Mucosa of rectum (tissue), 2 donors: ENCODE measurements around the gene GEMIN5.

ENCODE experiments used
- H3K27ac ChIP-seq, 2 donors: one replicate each; pipeline ENCODE4 v1.7.0; 2013; ENCODE audit warnings: inconsistent platforms in 2 of 2, low read depth in 2 of 2, low read length in 2 of 2
- H3K27me3 ChIP-seq, 2 donors: one replicate each; pipeline ENCODE4 v1.7.0; 2013; ENCODE audit warnings: low read length in 2 of 2; ENCODE audit not compliant: control insufficient read depth in 2 of 2, insufficient read depth in 2 of 2
- H3K36me3 ChIP-seq, 2 donors: one replicate each; pipeline ENCODE4 v1.7.0; 2013; ENCODE audit warnings: low read length in 2 of 2; ENCODE audit not compliant: control insufficient read depth in 2 of 2, insufficient read depth in 2 of 2
- H3K4me1 ChIP-seq, 2 donors: one replicate each; pipeline ENCODE4 v1.7.0; 2013; ENCODE audit warnings: low read length in 2 of 2, mild to moderate bottlenecking in 1 of 2; ENCODE audit not compliant: control insufficient read depth in 2 of 2, insufficient read depth in 2 of 2
- H3K4me3 ChIP-seq, 2 donors: one replicate each; pipeline ENCODE4 v1.7.0; 2013; ENCODE audit warnings: low read length in 2 of 2
- H3K9ac ChIP-seq, 2 donors: one replicate each; pipeline ENCODE4 v1.7.0; 2013; ENCODE audit warnings: low read length in 2 of 2, low read depth in 1 of 2, mild to moderate bottlenecking in 1 of 2
- H3K9me3 ChIP-seq, 2 donors: one replicate each; pipeline ENCODE4 v1.7.0; 2013; ENCODE audit warnings: low read length in 2 of 2; ENCODE audit not compliant: control insufficient read depth in 2 of 2
- donor health status: healthy.
- donor health status: Normal muscosa, but diverticular disease.

GEMIN5 gene

GRCh38 chr5:154968953-154969352 lies 30.9 kb upstream of the GEMIN5 start:
- no peak overlapping the region for H3K4me3 ChIP-seq
- peaks cover 18 to 22% of the 10 kb centered on the region in 2 donors for H3K36me3 ChIP-seq
- no peak overlapping the region for H3K9ac ChIP-seq
- no peaks in the 10 kb centered on the region for H3K9me3 ChIP-seq
- H3K4me1 ChIP-seq: no peaks in the 10 kb centered on the region
- no peak overlapping the region for H3K27ac ChIP-seq
- H3K27me3 ChIP-seq: no peaks in the 10 kb centered on the region

- H3K36me3 ChIP-seq: peaks cover 18 to 22% of the 10 kb centered on the region in 2 donors
- H3K27me3 ChIP-seq: no peaks in the 10 kb centered on the region
- H3K4me3 ChIP-seq: no peak overlapping the region
- H3K9ac ChIP-seq: no peak overlapping the region
- no peaks in the 10 kb centered on the region for H3K4me1 ChIP-seq
- H3K27ac ChIP-seq: no peak overlapping the region
- no peaks in the 10 kb centered on the region for H3K9me3 ChIP-seq
Measured at GRCh38 chr5:154967421-154968024, 29.5 kb upstream of the GEMIN5 start.

DNA sequence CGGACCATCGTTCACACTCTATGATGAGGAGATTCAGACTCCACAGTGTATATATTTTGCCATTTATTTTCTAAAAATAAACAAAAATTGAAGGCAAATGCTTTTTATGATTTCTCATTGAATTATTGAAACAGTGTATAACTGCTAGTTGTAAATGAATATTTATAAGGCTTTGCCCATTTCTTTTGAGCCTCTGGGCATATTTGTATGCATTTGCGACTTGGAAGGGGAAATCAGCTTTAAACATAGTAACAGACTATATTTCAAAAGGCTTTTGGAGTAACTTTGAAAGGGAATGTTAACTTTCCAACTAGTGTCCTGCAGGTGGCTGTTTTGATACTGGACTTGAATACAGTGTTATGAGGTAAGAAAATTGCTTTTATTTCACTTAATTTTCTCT lies 28.9 kb upstream of the GEMIN5 start:
- Histone ChIP-seq H3K36me3 (peaks cover 18 to 22% of the 10 kb centered on the region in 2 donors), H3K4me3 (no peak overlapping the region), H3K9ac (no peak overlapping the region), H3K27me3 (no peaks in the 10 kb centered on the region), H3K9me3 (no peaks in the 10 kb centered on the region), H3K27ac (no peak overlapping the region), H3K4me1 (no peaks in the 10 kb centered on the region)

DNA sequence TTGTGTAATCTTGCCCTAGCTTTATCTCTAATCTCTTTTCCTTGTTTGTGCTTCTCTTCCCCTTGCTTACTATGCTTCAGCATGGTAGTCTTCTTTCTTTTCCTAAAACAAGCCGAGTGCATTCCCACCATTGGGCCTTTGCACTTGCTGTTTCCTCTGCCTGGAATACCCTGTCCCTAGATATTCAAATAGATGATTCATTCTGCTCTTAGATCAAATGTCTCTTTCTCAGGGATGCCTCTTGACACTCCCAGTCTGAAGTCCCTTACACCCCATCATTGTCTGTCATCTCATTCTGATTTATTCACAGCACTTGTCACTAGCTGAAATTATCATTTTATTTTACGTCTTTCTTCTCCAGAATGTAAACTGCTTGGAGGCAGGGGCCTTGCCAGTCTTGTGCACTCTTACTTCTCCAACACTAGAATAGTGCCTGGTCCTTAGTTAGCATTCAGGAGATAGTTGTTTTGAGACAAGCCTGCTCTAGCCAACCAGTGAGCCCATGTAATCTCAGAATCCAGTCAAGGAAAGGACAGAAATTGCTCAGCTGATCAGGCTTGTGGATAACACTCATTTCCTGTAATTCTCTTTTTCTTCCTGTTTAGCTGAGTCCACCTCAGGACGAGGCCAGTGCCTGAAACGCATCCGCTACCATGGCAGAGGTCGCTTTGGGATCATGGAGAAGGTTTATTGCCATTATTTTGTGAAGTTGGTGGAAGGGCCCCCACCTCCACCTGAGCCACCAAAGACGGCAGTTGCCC lies 28.2 kb upstream of the GEMIN5 start:
- Histone ChIP-seq H3K4me3 (no peak overlapping the region), H3K36me3 (peaks cover 24 to 25% of the 10 kb centered on the region in 2 donors), H3K27ac (no peak overlapping the region)

GRCh38 chr5:154962494-154962893 lies 24.5 kb upstream of the GEMIN5 start:
- Histone ChIP-seq H3K4me3 (no peak overlapping the region), H3K27me3 (no peaks in the 10 kb centered on the region), H3K9me3 (no peaks in the 10 kb centered on the region), H3K9ac (no peak overlapping the region), H3K4me1 (no peaks in the 10 kb centered on the region), H3K27ac (no peak overlapping the region), H3K36me3 (peaks cover 27 to 33% of the 10 kb centered on the region in 2 donors)

More for the DNA sequence above, 28.2 kb upstream of the GEMIN5 start:
- no peaks in the 10 kb centered on the region for H3K9me3 ChIP-seq
- no peak overlapping the region for H3K9ac ChIP-seq
- H3K27me3 ChIP-seq: no peaks in the 10 kb centered on the region
- no peaks in the 10 kb centered on the region for H3K4me1 ChIP-seq

DNA sequence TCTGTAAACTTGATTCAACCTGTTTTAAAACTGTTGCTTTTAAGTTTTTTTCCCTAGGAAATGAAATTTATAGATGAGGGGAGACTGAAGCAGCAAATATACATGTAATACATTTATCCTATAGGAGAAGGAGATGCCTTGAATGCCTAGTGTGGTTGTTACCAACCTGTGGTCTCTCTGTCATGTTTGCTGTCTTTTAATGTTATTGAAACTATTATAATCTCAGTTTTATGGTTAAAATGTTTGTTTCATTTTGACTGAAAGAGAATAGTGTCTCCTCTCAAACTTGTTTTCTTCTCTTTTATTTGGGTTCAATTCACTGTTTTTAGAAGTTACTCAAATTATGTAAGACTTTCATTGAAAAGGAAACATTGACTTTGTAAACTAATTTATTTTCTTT lies 18.7 kb upstream of the GEMIN5 start:
- Histone ChIP-seq H3K36me3 (peaks cover 14 to 34% of the 10 kb centered on the region in 2 donors), H3K9me3 (no peaks in the 10 kb centered on the region), H3K9ac (no peak overlapping the region), H3K27me3 (no peaks in the 10 kb centered on the region), H3K4me3 (no peak overlapping the region), H3K4me1 (no peaks in the 10 kb centered on the region), H3K27ac (no peak overlapping the region)

- no peak overlapping the region for H3K9ac ChIP-seq
- H3K36me3 ChIP-seq: peaks cover 2 to 3% of the 10 kb centered on the region in 2 donors
- no peaks in the 10 kb centered on the region for H3K4me1 ChIP-seq
- no peak overlapping the region for H3K4me3 ChIP-seq
- no peaks in the 10 kb centered on the region for H3K27me3 ChIP-seq
- no peak overlapping the region for H3K27ac ChIP-seq
- no peaks in the 10 kb centered on the region for H3K9me3 ChIP-seq
Measured at GRCh38 chr5:154949781-154950180, 11.8 kb upstream of the GEMIN5 start.

DNA sequence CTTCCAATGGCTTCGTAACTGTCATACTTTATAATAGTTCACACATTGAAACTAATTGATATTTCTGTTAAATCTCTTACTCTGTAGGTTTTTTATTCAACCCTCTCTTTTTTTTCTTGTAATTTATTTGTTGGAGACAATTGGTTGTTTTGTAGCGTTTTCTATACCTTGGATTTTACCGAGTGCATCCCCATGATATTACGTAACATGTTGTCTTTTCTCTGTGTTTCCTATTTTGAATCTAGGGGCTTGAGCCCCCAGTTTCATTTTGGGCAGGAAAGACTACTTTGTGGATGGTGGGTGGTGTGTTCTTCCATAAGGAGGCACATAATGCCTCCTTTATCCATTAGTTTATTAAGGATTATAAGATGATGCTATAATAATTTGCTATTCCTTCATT lies 10.3 kb upstream of the GEMIN5 start:
- Histone ChIP-seq H3K4me3 (no peak overlapping the region), H3K4me1 (no peaks in the 10 kb centered on the region), H3K9me3 (no peaks in the 10 kb centered on the region), H3K36me3 (peaks cover 2 to 3% of the 10 kb centered on the region in 2 donors), H3K27me3 (no peaks in the 10 kb centered on the region), H3K27ac (no peak overlapping the region), H3K9ac (no peak overlapping the region)

GRCh38 chr5:154947778-154948177 lies 9.8 kb upstream of the GEMIN5 start:
- Histone ChIP-seq H3K27me3 (no peaks in the 10 kb centered on the region), H3K27ac (no peak overlapping the region), H3K4me3 (no peak overlapping the region), H3K9ac (no peak overlapping the region), H3K9me3 (no peaks in the 10 kb centered on the region), H3K36me3 (peaks cover 2 to 3% of the 10 kb centered on the region in 2 donors), H3K4me1 (no peaks in the 10 kb centered on the region)

DNA sequence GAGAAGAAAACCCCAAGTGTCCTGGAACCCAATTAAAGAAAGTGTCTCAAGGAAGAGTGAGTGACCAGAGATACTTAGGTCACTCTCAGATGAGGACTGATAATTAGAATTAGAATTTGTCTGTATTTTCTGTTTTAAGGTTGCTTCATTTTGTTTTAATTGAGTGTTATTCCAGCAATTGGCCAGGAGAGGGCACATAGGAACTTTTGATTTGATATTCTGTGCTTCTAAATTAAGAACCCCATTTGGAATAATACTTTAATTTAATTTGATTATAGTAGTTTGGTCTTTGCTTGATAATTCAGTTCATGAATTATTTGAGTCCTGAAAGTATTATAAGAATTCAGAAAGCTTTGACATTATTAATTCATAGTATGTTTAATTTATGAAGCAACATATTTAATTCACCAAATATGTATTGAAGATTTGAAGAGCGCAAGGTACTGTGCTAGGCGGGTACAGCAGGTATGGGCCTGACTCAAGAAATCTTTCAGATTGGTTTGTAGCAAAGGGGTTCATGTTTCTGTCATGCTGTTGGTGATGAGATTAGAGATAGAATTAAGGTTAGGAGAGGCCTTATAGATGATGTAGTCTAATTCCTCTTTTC lies 7.8 kb upstream of the GEMIN5 start:
- H3K9ac ChIP-seq: no peak overlapping the region
- no peak overlapping the region for H3K4me3 ChIP-seq
- H3K27ac ChIP-seq: no peak overlapping the region
- H3K36me3 ChIP-seq: peaks cover 2 to 3% of the 10 kb centered on the region in 2 donors
- H3K9me3 ChIP-seq: no peaks in the 10 kb centered on the region
- no peaks in the 10 kb centered on the region for H3K27me3 ChIP-seq
- peaks cover 3 to 4% of the 10 kb centered on the region in 2 donors for H3K4me1 ChIP-seq
